ENCODE data around the gene LINC01488. TPM values are rescaled to one million over a fixed set of nuclear protein-coding genes. Genes with fewer than 3 reads are reported as not detected.

The LINC01488 gene
- total RNA-seq, 1 experiment from 2014 or later = not detected

GRCh38 chr11:69477086-69477485, 4.4 kb upstream of the LINC01488 start:
- H3K27me3 ChIP-seq (replicated peaks; ENCODE audit: control insufficient read depth, insufficient read depth, low read length) = no peaks in the 10 kb centered on the region
- CTCF ChIA-PET = no interaction called here
- H3K4me1 ChIP-seq = peaks cover 39% of the 10 kb centered on the region
- Mint-ChIP-seq H3K4me3 (ENCODE audit: unreplicated experiment) (no peak overlapping the region), H3K4me1 (ENCODE audit: low read depth, unreplicated experiment) (peaks cover 22% of the 10 kb centered on the region), H3K36me3 (ENCODE audit: insufficient read depth, unreplicated experiment) (peaks cover 8% of the 10 kb centered on the region), H3K27me3 (ENCODE audit: insufficient read depth, unreplicated experiment) (no peaks in the 10 kb centered on the region), H3K27ac (ENCODE audit: unreplicated experiment) (peak overlapping the region; percentile 22), H3K9me3 (ENCODE audit: unreplicated experiment) (peaks cover 13% of the 10 kb centered on the region)
- DNase-seq = no peak
- TF ChIP-seq CTCF (IDR thresholded peaks at IDR 0.05; ENCODE audit: insufficient read depth in 1 of 2, low read depth in 1 of 2, low read length in 1 of 2, severe bottlenecking in 1 of 2, unreplicated experiment in 1 of 2) = no peak
- H3K4me3 ChIP-seq (ENCODE audit: low read depth, low read length) = no peak overlapping the region
- POLR2A ChIA-PET = no interaction called here
- H3K9me3 ChIP-seq = peaks cover 12% of the 10 kb centered on the region; the same call in 1 of the 2 replicates
- no peaks in the 10 kb centered on the region; the same call in none of the 2 replicates for H3K36me3 ChIP-seq (ENCODE audit: control insufficient read depth, insufficient read depth, low read length)
- no TSS peak for BruUV-seq (replicated peaks)
- intact Hi-C loops (cut with micrococcal nuclease; ENCODE audit: unreplicated experiment) = no loop called here

GRCh38 chr11:69479591-69480271, 1.7 kb upstream of the LINC01488 start:
- peak in 1 of 2 experiments; percentile 6 for TF ChIP-seq CTCF (IDR thresholded peaks at IDR 0.05; ENCODE audit: insufficient read depth in 1 of 2, low read depth in 1 of 2, low read length in 1 of 2, severe bottlenecking in 1 of 2, unreplicated experiment in 1 of 2)
- H3K27ac Mint-ChIP-seq (ENCODE audit: unreplicated experiment) = peak overlapping the region; percentile 95
- CTCF ChIA-PET = interaction anchor here (0.5 to 1.8 kb wide), 9 partner anchors 17 to 409 kb away, joined by 3 to 5 read pairs (median 3); no protein-coding TSS in a partner anchor
- H3K4me3 ChIP-seq (ENCODE audit: low read depth, low read length) = peak overlapping the region; percentile 35
- H3K9me3 Mint-ChIP-seq (ENCODE audit: unreplicated experiment) = no peaks in the 10 kb centered on the region
- BruUV-seq (replicated peaks) = TSS peak; percentile 71
- peaks cover 8% of the 10 kb centered on the region for H3K36me3 Mint-ChIP-seq (ENCODE audit: insufficient read depth, unreplicated experiment)
- H3K27me3 ChIP-seq (replicated peaks; ENCODE audit: control insufficient read depth, insufficient read depth, low read length) = no peaks in the 10 kb centered on the region
- peak overlapping the region; percentile 80 for H3K4me3 Mint-ChIP-seq (ENCODE audit: unreplicated experiment)
- no peaks in the 10 kb centered on the region; the same call in none of the 2 replicates for H3K36me3 ChIP-seq (ENCODE audit: control insufficient read depth, insufficient read depth, low read length)
- intact Hi-C loops (cut with micrococcal nuclease; ENCODE audit: unreplicated experiment) = loop anchor here (1.0 to 2.0 kb wide), 3 partner anchors 18 to 159 kb away; no protein-coding TSS in a partner anchor
- H3K4me1 Mint-ChIP-seq (ENCODE audit: low read depth, unreplicated experiment) = peaks cover 17% of the 10 kb centered on the region
- peak; percentile 90 to 95 for DNase-seq
- H3K9me3 ChIP-seq = peaks cover 1% of the 10 kb centered on the region; the same call in 1 of the 2 replicates
- peaks cover 41% of the 10 kb centered on the region for H3K4me1 ChIP-seq
- POLR2A ChIA-PET = interaction anchor here (0.6 to 2.0 kb wide), 5 partner anchors 17 to 182 kb away, joined by 3 to 11 read pairs (median 5); no protein-coding TSS in a partner anchor
- H3K27me3 Mint-ChIP-seq (ENCODE audit: insufficient read depth, unreplicated experiment) = no peaks in the 10 kb centered on the region

- Mint-ChIP-seq H3K27me3 (ENCODE audit: insufficient read depth, unreplicated experiment) (no peaks in the 10 kb centered on the region), H3K27ac (ENCODE audit: unreplicated experiment) (peak overlapping the region; percentile 95), H3K4me3 (ENCODE audit: unreplicated experiment) (peak overlapping the region; percentile 80), H3K9me3 (ENCODE audit: unreplicated experiment) (no peaks in the 10 kb centered on the region), H3K4me1 (ENCODE audit: low read depth, unreplicated experiment) (peaks cover 17% of the 10 kb centered on the region), H3K36me3 (ENCODE audit: insufficient read depth, unreplicated experiment) (peaks cover 8% of the 10 kb centered on the region)
- no peak for DNase-seq
- ChIA-PET CTCF (interaction anchor here (0.6 to 1.8 kb wide), 4 partner anchors 16 to 408 kb away, joined by 3 to 5 read pairs (median 4); no protein-coding TSS in a partner anchor), POLR2A (interaction anchor here (0.5 to 2.0 kb wide), 6 partner anchors 16 to 159 kb away, joined by 3 to 11 read pairs (median 3); no protein-coding TSS in a partner anchor)
- BruUV-seq (replicated peaks) = no TSS peak
- intact Hi-C loops (cut with micrococcal nuclease; ENCODE audit: unreplicated experiment) = loop anchor here (2.0 kb wide), 1 partner anchor 158 kb away; no protein-coding TSS in a partner anchor
- Histone ChIP-seq H3K9me3 (no peaks in the 10 kb centered on the region), H3K27me3 (replicated peaks; ENCODE audit: control insufficient read depth, insufficient read depth, low read length) (no peaks in the 10 kb centered on the region), H3K4me3 (ENCODE audit: low read depth, low read length) (no peak overlapping the region), H3K4me1 (peaks cover 45% of the 10 kb centered on the region), H3K36me3 (ENCODE audit: control insufficient read depth, insufficient read depth, low read length) (no peaks in the 10 kb centered on the region; the same call in none of the 2 replicates)
- TF ChIP-seq CTCF (IDR thresholded peaks at IDR 0.05; ENCODE audit: insufficient read depth in 1 of 2, low read depth in 1 of 2, low read length in 1 of 2, severe bottlenecking in 1 of 2, unreplicated experiment in 1 of 2) = no peak
Observed at GRCh38 chr11:69480547-69481392, 693 bp upstream of the LINC01488 start.
